Measurements from ENCODE around the gene ACSS1.

The ACSS1 gene

GRCh38 chr20:25035921-25036320 is 22.0 kb downstream of the ACSS1 start:
- Histone ChIP-seq H3K27me3 (ENCODE audit: insufficient read depth, poor library complexity, severe bottlenecking) (no peaks in the 10 kb centered on the region), H3K27ac (replicated peaks) (no peak overlapping the region), H3K4me3 (replicated peaks; ENCODE audit: insufficient read depth, low read length) (no peak overlapping the region)
- DNase-seq (ENCODE audit: low read depth in 1 of 2, low spot score in 1 of 2) = no peak
- TF ChIP-seq POLR2AphosphoS5 (IDR thresholded peaks at IDR 0.05; ENCODE audit: low read depth) = no peak
- TF ChIP-seq CTCF (IDR thresholded peaks at IDR 0.05; ENCODE audit: insufficient read depth, low read length) = no peak
- TF ChIP-seq REST (IDR thresholded peaks at IDR 0.05; ENCODE audit: insufficient replicate concordance, low read depth) = no peak
- TF ChIP-seq SPI1 (IDR thresholded peaks at IDR 0.05; ENCODE audit: borderline replicate concordance, low read depth) = no peak; the same call in 1 of the 2 replicates
- no peak for TF ChIP-seq GABPA (IDR thresholded peaks at IDR 0.05; ENCODE audit: low read depth)

GRCh38 chr20:25033924-25034300 is 24.0 kb downstream of the ACSS1 start:
- TF ChIP-seq GABPA (IDR thresholded peaks at IDR 0.05; ENCODE audit: low read depth) (no peak), SPI1 (IDR thresholded peaks at IDR 0.05; ENCODE audit: borderline replicate concordance, low read depth) (no peak), POLR2AphosphoS5 (IDR thresholded peaks at IDR 0.05; ENCODE audit: low read depth) (no peak), REST (IDR thresholded peaks at IDR 0.05; ENCODE audit: insufficient replicate concordance, low read depth) (no peak), CTCF (IDR thresholded peaks at IDR 0.05; ENCODE audit: insufficient read depth, low read length) (no peak)
- Histone ChIP-seq H3K27me3 (ENCODE audit: insufficient read depth, poor library complexity, severe bottlenecking) (no peaks in the 10 kb centered on the region), H3K27ac (replicated peaks) (no peak overlapping the region), H3K4me3 (replicated peaks; ENCODE audit: insufficient read depth, low read length) (no peak overlapping the region)
- DNase-seq (ENCODE audit: low read depth in 1 of 2, low spot score in 1 of 2) = no peak

GRCh38 chr20:25033265-25033923 is 24.5 kb downstream of the ACSS1 start:
- no peak overlapping the region for H3K4me3 ChIP-seq (replicated peaks; ENCODE audit: insufficient read depth, low read length)
- H3K27ac ChIP-seq (replicated peaks) = no peak overlapping the region
- no peaks in the 10 kb centered on the region for H3K27me3 ChIP-seq (ENCODE audit: insufficient read depth, poor library complexity, severe bottlenecking)
- no peak for DNase-seq (ENCODE audit: low read depth in 1 of 2, low spot score in 1 of 2)
- TF ChIP-seq REST (IDR thresholded peaks at IDR 0.05; ENCODE audit: insufficient replicate concordance, low read depth) (no peak), CTCF (IDR thresholded peaks at IDR 0.05; ENCODE audit: insufficient read depth, low read length) (no peak), SPI1 (IDR thresholded peaks at IDR 0.05; ENCODE audit: borderline replicate concordance, low read depth) (no peak), POLR2AphosphoS5 (IDR thresholded peaks at IDR 0.05; ENCODE audit: low read depth) (no peak), GABPA (IDR thresholded peaks at IDR 0.05; ENCODE audit: low read depth) (no peak)
